ENCODE data around the gene KL. TPM values are rescaled to one million over a fixed set of nuclear protein-coding genes. Genes with fewer than 3 reads are reported as not detected.

KL gene
- total RNA-seq, 1 experiment from 2014 or later: not detected

GRCh38 chr13:33078263-33078662 is 62.0 kb downstream of the KL start:
- no peak overlapping the region for H2AFZ ChIP-seq (ENCODE audit: low read depth, low read length, poor library complexity, severe bottlenecking)
- ChIA-PET CTCF (no interaction called here), POLR2A (no interaction called here), RAD21 (ENCODE audit: low non-redundant PET in 1 of 2, low total read pairs in 2 of 2, uncharacterized antibody in 2 of 2, unreplicated experiment in 2 of 2) (no interaction called here)
- no peak overlapping the region for H3K4me3 ChIP-seq (replicated peaks in 1 of 2; ENCODE audit: low read depth in 1 of 2, low read length in 2 of 2)
- ATAC-seq: no peak
- H3K79me2 ChIP-seq (ENCODE audit: insufficient read depth, low read length): no peaks in the 10 kb centered on the region
- H3K9me3 ChIP-seq (ENCODE audit: control insufficient read depth in 1 of 2, insufficient read depth in 1 of 2, low read depth in 1 of 2, low read length in 2 of 2): no peaks in the 10 kb centered on the region
- H3K27ac ChIP-seq (ENCODE audit: low read depth, low read length): no peak overlapping the region
- no peak overlapping the region for H3K4me2 ChIP-seq (ENCODE audit: low read length)
- intact Hi-C loops (cut with micrococcal nuclease): no loop called here
- H3K27me3 ChIP-seq (ENCODE audit: insufficient read depth, low read length): no peaks in the 10 kb centered on the region
- no peak for TF ChIP-seq EGR1 (IDR thresholded peaks at IDR 0.05; ENCODE audit: low read depth)
- TF ChIP-seq POLR2AphosphoS5 (IDR thresholded peaks at IDR 0.05; ENCODE audit: low read depth, low read length): no peak
- TF ChIP-seq ZBTB33 (IDR thresholded peaks at IDR 0.05; ENCODE audit: extremely low read depth, insufficient replicate concordance, low read length): no peak
- TF ChIP-seq ATF3 (IDR thresholded peaks at IDR 0.05): no peak
- TF ChIP-seq SRF (IDR thresholded peaks at IDR 0.05; ENCODE audit: low read depth): no peak
- TF ChIP-seq REST (IDR thresholded peaks at IDR 0.05; ENCODE audit: low read depth): no peak
- no peak for TF ChIP-seq SIN3A (IDR thresholded peaks at IDR 0.05; ENCODE audit: low read depth)
- TF ChIP-seq EZH2 (IDR thresholded peaks at IDR 0.05): no peak
- TF ChIP-seq CEBPB (IDR thresholded peaks at IDR 0.05; ENCODE audit: low read depth): no peak
- no peak for TF ChIP-seq JUND (IDR thresholded peaks at IDR 0.05)
- no peak for TF ChIP-seq SP1 (IDR thresholded peaks at IDR 0.05; ENCODE audit: low read depth)
- no peak for TF ChIP-seq POLR2A (IDR thresholded peaks at IDR 0.05; ENCODE audit: borderline replicate concordance, extremely low read depth, insufficient read depth, insufficient read length)
- no peak for TF ChIP-seq TCF7L2 (IDR thresholded peaks at IDR 0.05; ENCODE audit: borderline replicate concordance, extremely low read depth, insufficient read depth, insufficient read length)
- no peak for TF ChIP-seq MAX (IDR thresholded peaks at IDR 0.05)
- TF ChIP-seq ELF1 (IDR thresholded peaks at IDR 0.05; ENCODE audit: borderline replicate concordance, low read depth): no peak
- no peak for TF ChIP-seq RAD21 (IDR thresholded peaks at IDR 0.05; ENCODE audit: low read depth)
- no peak for TF ChIP-seq ZFX (IDR thresholded peaks at IDR 0.05)
- TF ChIP-seq EZH2phosphoT487 (IDR thresholded peaks at IDR 0.05; ENCODE audit: borderline replicate concordance): no peak
- TF ChIP-seq YY1 (IDR thresholded peaks at IDR 0.05; ENCODE audit: extremely low read depth, insufficient replicate concordance, low read depth, low read length): no peak
- no peak for TF ChIP-seq CBX3 (IDR thresholded peaks at IDR 0.05; ENCODE audit: low read depth)
- no peak overlapping the region for H3K9ac ChIP-seq (ENCODE audit: low read length)
- no peaks in the 10 kb centered on the region for H3K4me1 ChIP-seq (ENCODE audit: control insufficient read depth in 1 of 2, insufficient read depth in 2 of 2, low read length in 2 of 2)
- H4K20me1 ChIP-seq (ENCODE audit: insufficient read depth): no peaks in the 10 kb centered on the region
- no TSS peak for BruUV-seq (replicated peaks)
- DNase-seq (ENCODE audit: low read depth, low spot score): no peak
- H3K36me3 ChIP-seq (ENCODE audit: control insufficient read depth in 1 of 2, insufficient read depth in 2 of 2, low read length in 2 of 2): no peaks in the 10 kb centered on the region
- no peaks in the 10 kb centered on the region for H3K9me2 ChIP-seq (ENCODE audit: insufficient read depth)

Measured in HCT116 (cell line).